Measurements from ENCODE around the gene TOMM40.
"Not testable (repeated sequence)": the region's sequence is repeated elsewhere in the genome, so short reads cannot be mapped to it uniquely, and the experiment has no call there.

TOMM40 gene

GRCh38 chr19:44857837-44858236 is 33.2 kb upstream of the TOMM40 start:
- TF ChIP-seq CTCF (IDR thresholded peaks at IDR 0.05; ENCODE audit: low read depth, low read length, missing control alignments), result no peak
- H3K4me3 ChIP-seq (replicated peaks; ENCODE audit: low read depth, low read length), result no peak overlapping the region
- DNase-seq (ENCODE audit: extremely low read depth, low read depth), result no peak

GRCh38 chr19:44861576-44861975 is 29.5 kb upstream of the TOMM40 start:
- DNase-seq (ENCODE audit: extremely low read depth, low read depth); H3K4me3 ChIP-seq (replicated peaks; ENCODE audit: low read depth, low read length): not testable (repeated sequence)

- H3K4me3 ChIP-seq (replicated peaks; ENCODE audit: low read depth, low read length), result no peak overlapping the region
- no peak for TF ChIP-seq CTCF (IDR thresholded peaks at IDR 0.05; ENCODE audit: low read depth, low read length, missing control alignments)
- no peak for DNase-seq (ENCODE audit: extremely low read depth, low read depth)
These were observed 27.1 kb upstream of the TOMM40 start for GRCh38 chr19:44863990-44864389.

DNA sequence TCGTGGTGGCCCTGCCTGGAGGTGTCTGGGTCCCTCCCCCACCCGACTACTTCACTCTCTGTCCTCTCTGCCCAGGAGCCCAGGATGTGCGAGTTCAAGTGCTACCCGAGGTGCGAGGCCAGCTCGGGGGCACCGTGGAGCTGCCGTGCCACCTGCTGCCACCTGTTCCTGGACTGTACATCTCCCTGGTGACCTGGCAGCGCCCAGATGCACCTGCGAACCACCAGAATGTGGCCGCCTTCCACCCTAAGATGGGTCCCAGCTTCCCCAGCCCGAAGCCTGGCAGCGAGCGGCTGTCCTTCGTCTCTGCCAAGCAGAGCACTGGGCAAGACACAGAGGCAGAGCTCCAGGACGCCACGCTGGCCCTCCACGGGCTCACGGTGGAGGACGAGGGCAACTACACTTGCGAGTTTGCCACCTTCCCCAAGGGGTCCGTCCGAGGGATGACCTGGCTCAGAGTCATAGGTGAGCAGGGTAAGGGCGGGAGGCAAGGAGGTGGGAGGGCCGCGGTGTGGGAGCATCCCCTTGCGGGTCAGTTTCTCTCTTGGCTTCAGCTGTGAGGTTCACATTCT is 25.8 kb upstream of the TOMM40 start:
- DNase-seq (ENCODE audit: extremely low read depth, low read depth), result no peak
- no peak overlapping the region for H3K4me3 ChIP-seq (replicated peaks; ENCODE audit: low read depth, low read length)
- TF ChIP-seq CTCF (IDR thresholded peaks at IDR 0.05; ENCODE audit: low read depth, low read length, missing control alignments), result no peak

DNA sequence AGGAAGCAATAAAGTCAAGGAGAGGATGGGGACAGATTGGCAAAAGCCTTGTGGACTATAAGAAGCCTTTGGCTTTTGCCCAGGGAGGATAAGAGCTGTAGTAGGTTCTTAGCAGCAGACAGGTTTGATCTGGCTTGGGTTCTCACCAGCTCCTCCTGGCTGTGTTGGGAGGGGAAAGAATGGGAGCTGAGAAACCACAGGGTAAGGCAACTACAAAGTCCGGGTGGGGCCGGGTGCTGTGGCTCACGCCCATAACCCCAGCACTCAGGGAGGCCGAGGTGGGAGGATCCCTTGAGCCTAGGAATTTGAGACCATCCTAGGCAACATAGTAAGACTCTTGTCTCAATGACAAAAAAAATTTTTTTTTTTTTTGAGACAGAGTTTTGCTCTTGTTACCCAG is 24.4 kb upstream of the TOMM40 start:
- DNase-seq (ENCODE audit: extremely low read depth, low read depth), result no peak
- no peak for TF ChIP-seq CTCF (IDR thresholded peaks at IDR 0.05; ENCODE audit: low read depth, low read length, missing control alignments)
- H3K4me3 ChIP-seq (replicated peaks; ENCODE audit: low read depth, low read length), result no peak overlapping the region

- no peak for DNase-seq (ENCODE audit: extremely low read depth, low read depth)
- TF ChIP-seq CTCF (IDR thresholded peaks at IDR 0.05; ENCODE audit: low read depth, low read length, missing control alignments), result no peak
These were observed 23.5 kb upstream of the TOMM40 start for GRCh38 chr19:44867578-44867977.

GRCh38 chr19:44869733-44870470 is 21.2 kb upstream of the TOMM40 start:
- TF ChIP-seq CTCF (IDR thresholded peaks at IDR 0.05; ENCODE audit: low read depth, low read length, missing control alignments), result no peak
- H3K4me3 ChIP-seq (replicated peaks; ENCODE audit: low read depth, low read length), result no peak overlapping the region
- DNase-seq (ENCODE audit: extremely low read depth, low read depth), result no peak

More at GRCh38 chr19:44867578-44867977, 23.5 kb upstream of the TOMM40 start:
- H3K4me3 ChIP-seq (replicated peaks; ENCODE audit: low read depth, low read length), result no peak overlapping the region
